GM21619 (cell line): ENCODE results near the gene S100Z.
"Not testable (repeated sequence)": the region's sequence is repeated elsewhere in the genome, so short reads cannot be mapped to it uniquely, and the experiment has no call there.

Source experiments
- ATAC-seq: cut with Tn5 transposase; IDR thresholded peaks from one replicate; pipeline ENCODE4 v1.9.1; 2021; ENCODE audit not compliant: unreplicated experiment

S100Z gene

DNA sequence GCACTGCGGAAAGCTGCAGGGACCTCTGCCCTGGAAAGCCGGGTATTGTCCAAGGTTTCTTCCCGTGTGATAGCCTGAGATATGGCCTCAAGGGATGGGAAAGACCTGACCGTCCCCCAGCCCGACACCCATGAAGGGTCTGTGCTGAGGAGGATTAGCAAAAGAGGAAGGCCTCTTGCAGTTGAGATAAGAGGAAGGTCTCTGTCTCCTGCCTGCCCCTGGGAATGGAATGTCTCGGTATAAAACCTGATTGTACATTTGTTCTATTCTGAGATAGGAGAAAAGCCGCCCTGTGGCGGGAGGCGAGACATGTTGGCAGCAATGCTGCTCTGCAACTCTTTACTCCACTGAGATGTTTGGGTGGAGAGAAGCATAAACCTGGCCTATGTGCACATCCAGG is 95.4 kb downstream of the S100Z start:
- not testable (repeated sequence) for ATAC-seq

DNA sequence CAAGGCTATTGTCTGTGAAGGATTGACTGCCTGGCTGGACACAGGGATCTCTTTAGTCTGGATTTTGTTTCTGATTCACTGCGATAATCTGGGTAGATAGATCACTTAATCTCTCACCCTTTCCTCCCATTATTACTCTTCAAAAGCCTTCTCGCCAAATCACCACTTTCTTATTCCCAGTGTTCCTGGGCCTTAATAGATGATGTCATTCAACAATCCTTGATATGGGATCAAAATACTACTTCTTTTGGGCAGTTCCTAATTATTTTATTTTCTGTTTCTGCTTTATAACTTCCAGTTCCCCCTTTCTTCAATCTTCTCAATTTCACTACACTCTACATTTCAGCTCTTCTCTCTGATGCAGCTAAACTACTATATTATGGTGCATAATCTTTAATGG is 96.3 kb downstream of the S100Z start:
- ATAC-seq, result no peak

DNA sequence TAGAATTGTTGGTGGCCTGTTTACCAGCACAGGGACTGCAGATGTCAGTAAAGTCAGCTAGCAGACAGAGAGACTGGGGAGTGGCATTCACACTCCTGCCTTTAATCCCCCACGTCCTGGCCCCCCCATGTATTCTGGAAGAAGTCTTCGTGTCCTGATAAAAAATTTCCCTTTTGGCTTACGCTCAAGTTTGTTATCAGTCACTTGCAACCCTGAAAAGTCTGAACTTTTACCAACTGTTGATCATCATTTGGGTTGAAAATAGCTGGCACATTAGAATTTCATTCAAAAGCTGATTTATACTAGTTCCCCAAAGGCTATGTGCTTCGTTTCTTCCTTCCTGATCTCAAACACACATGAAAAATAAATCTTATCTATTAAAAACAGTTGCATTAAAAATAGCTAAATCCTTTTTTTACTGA is 97.3 kb downstream of the S100Z start:
- no peak for ATAC-seq

DNA sequence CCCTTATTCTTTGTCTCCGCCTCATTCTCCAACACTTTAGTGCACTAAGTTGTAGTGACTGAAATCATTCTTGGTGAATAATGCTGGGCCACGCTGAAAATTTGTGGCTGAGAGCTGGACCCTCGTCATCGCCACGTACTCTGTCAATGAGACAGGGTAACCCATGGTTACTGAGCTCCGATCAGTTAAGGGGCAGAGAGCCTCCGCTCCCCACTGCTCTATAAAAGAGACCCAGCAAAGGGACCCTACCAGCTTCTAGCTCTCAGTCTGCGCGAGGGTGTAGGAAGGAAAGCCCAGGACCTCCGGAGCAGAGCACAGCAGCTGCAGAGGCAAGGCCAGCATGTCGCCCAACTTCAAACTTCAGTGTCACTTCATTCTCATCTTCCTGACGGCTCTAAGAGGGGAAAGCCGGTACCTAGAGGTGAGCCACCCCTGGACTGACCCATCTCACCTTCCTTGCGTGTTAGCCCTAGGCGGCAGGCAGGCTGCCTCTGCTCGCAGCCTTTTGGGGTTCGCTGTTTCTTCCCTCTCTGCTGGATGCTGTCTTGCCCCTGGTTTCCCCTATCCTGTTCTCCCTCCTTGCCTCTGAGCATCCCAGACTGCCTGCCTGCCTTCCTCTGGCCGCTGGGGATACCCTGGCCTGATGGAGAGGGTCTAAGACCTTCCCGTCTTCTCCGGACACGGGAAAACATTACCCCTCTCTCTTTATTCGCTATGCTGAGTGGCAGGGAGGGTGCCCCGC is 103.2 kb downstream of the S100Z start, which contains the start of gene CRHBP:
Gene CRHBP (plus strand): TSS at position 251 of the 742 bp plus-strand sequence. CDS start 90 bp downstream, at position 341.
- no peak for ATAC-seq

DNA sequence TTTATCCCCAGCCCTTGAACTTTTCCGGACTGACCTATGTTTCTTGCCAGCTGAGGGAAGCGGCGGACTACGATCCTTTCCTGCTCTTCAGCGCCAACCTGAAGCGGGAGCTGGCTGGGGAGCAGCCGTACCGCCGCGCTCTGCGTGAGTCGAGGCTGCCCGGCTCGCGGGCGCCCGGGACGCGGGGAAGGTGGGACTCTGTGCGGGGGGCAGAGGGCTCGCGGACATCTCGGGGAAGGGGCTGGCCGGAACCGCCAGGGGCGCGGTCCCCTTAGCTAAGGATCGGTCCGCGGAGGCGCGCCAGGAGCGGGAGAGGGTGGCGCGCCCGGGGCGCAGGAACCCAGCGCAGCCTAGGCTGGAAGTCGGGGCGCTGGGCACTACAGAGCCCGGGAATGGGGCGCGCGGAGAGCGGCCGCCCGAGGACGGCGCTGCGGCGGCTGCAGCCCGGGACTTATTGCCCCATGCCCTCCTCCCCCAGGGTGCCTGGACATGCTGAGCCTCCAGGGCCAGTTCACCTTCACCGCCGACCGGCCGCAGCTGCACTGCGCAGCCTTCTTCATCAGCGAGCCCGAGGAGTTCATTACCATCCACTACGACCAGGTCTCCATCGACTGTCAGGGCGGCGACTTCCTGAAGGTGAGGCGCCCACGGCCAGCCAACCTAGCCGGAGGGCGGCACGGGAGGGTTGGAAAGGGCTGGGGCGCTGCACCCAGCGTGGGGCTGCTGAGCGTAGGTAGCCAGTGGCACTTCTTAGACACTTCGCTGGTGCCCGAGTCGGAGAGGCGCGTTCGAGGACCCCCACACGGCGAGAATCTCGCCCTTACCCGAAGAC is 104.0 kb downstream of the S100Z start:
- no peak for ATAC-seq

DNA sequence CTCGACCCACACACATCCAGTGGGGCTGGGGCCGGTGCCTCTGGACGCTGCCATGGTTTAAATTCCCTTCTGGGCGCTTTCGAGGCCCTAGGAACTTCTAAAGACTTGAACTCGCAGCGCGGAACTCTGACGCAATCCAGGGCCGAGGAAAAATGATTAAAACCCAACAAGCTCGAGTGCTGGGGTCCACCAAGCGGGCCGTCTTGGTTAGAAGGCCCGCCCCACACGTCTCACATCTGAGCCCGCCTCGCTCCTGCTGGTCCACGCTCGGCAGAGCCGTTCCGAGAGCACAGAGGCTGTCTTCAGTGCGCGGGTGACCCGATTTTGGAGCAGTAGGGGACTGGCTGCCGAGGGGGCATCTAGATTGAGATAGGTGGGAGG is 104.6 kb downstream of the S100Z start:
- ATAC-seq, result no peak

DNA sequence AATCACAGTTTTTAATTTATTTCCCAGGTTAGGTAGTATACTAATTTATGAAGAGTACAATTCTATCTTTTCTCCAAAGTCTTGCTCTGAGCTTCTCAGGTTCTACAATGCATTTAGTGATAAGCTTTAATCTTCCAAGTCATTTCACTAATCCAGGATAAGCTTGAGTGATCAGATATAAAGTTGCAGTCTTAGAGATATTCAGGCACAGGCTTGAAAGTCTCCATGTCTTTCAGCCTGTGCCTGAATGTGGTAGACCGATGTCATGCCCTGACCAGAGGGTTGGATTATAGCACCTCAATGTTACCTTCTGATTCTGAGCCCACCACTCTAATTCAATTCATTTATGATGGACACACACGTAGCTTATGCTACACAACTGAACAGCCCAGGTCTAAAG is 106.2 kb downstream of the S100Z start:
- ATAC-seq, result no peak

DNA sequence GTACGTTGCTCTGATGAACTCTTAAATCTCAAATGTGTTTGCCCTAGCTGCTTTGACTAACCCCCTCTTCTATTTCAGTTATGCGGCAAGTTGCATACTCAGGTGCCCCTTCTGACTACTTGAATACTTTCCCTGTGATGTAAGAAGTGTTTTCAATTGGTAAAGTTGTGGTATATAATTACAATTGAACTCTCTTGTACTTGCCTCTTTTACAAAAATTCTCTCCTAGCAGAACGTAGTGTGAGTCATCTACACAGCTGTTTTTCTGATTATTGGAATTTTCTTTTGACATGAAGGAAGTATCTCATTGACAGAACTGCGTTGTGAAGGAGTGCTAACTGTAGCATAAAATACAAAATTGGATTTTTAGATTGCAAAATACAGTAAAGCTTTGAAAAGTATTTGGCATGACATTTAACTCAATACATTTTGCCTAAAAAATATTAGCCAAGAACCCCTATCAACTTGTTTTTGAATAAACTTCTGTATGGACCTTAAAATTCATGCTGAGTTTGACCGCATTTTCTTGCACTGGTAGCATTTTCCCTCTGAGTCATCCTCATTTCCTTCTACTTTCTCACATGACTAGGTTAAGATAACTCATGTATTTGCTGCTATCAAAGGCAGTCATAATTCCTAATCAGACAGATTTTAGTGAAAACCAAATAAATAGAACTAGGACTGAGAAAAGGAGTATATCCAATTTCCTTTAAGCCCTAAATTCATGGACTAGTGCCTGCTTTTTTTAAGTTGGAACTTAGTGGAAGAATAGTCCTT is 109.4 kb downstream of the S100Z start:
- no peak for ATAC-seq

DNA sequence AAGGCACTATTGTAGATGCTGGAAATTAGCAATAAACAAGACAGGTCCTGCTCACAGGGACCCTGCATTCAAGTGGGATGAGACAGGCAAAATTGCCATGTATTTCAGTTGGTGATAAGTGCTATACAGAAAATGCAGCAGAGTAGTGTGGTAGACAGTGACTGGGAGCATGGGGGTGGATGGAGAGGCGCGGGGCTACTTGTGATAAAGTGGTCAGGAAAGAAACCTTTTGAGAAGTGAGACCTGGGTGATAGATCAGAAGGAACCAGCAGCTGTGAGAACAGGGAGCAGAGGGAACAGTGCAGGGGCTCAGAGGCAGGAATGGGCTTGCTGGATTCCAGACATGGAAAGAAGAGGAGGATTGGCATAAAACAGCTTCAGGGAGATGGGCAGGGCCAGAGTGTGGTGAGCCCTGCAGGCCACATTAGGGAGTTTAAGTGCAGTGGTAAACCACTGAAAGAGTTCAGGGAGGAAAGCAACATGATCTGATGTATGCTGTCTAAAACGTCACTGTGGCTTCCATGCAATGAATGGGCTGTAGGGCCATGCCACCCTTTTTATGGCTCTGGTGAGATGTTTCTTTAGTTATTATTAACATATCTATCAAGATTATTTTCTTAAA is 110.3 kb downstream of the S100Z start:
- ATAC-seq, result peak; percentile 70

DNA sequence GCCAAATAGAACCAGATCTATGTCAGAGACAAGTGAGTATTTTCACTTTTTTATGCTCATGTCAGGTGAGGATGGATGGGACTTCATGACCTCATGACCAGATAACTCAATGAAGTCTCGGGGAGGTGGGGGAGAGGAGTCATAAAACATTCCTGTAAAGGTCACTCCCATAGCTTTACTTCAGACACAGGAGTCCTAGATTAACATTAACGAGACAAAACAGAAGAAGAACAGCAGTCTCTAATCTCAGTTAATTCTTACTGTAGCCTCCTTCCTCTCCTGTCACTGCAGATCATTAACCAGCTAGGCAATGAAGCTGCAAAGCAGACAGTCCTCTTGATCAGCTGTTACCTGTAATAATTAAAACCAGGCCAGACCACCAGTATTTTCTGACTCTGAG is 114.2 kb downstream of the S100Z start:
- ATAC-seq, result no peak
